A549 treated with dexamethasone at 1 μM for 4 hours (cell line): ENCODE measurements around the gene ENTR1. TPM values are rescaled to one million over a fixed set of nuclear protein-coding genes. Genes with fewer than 3 reads are reported as not detected.

Source experiments
- total RNA-seq: library from RNA; stranded (reverse); fragments of 200-300 nt; extraction: Qiagen RNA extraction; gene quantifications from 5 replicates; pipeline ENCODE4 v1.2.3, GENCODE V29; 2022

ENTR1 gene, protein sequence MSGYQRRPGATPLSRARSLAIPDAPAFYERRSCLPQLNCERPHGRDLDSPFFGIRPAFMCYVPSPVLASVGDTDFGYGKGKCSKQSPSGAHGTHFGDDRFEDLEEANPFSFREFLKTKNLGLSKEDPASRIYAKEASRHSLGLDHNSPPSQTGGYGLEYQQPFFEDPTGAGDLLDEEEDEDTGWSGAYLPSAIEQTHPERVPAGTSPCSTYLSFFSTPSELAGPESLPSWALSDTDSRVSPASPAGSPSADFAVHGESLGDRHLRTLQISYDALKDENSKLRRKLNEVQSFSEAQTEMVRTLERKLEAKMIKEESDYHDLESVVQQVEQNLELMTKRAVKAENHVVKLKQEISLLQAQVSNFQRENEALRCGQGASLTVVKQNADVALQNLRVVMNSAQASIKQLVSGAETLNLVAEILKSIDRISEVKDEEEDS
- total RNA-seq, result 54.6 to 74.1 TPM (median 66.9 TPM) in 5 replicates

DNA sequence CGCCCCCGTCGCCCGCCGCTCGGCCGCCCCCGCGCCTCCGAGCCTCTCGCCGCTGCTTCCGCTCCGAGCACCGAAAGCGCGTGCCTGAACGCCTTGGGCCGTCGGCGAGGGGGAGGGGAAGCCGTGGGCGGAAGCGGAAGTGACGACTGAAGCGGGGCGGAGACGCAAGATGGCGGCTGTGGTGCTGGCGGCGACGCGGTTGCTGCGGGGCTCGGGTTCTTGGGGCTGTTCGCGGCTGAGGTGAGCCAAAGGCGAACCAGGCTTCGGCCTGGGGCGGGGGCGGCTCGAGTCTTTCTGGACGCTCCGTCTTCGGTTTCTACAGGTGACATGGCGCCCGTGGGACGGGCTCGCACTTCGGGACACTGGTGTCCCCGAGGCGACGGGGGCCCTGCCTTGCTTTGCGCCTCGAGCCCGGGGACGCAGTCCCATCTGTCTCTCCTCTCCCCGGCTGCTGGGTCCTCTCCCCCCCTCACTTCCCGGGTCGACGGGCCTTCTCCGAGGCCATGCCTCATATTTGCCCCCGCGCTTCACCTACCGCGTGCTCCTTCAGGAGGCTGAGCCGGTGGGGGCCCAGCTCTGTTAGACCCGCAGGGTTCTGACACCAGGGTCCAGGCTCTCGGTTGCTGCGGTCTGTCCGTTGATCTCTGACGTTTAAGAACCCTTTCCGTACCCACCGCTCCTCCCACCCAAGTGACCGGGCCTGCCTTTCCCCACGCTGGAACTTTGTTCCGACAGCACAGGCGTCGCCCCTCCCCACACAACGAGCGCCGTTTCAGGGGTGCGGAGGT lies at the start of gene ENTR1, which contains the start of gene PMPCA:
ENTR1 (minus strand) TSS at position 115 of the 788 bp plus-strand sequence. CDS start 217 bp downstream, outside the sequence.
PMPCA (plus strand) TSS at position 159 of the 788 bp plus-strand sequence; CDS start at position 170, 11 bp downstream.

GRCh38 chr9:136439481-136440408 lies 29.3 kb upstream of the ENTR1 start, which contains the start of gene INPP5E:
Gene INPP5E, minus strand, starts transcription at chr9:136439845. Its CDS starts 426 bp downstream, at chr9:136439419.

GRCh38 chr9:136400038-136400834 lies 10.2 kb downstream of the ENTR1 start, which contains the start of gene SNAPC4:
Gene SNAPC4, minus strand, starts transcription at chr9:136400170. Its CDS starts 1,742 bp downstream, at chr9:136398428.

GRCh38 chr9:136373300-136374182 lies 36.9 kb downstream of the ENTR1 start, which contains the start of gene CARD9:
Gene CARD9, minus strand, starts transcription at chr9:136373669. Its CDS starts 1,591 bp downstream, at chr9:136372078.

GRCh38 chr9:136363106-136363948 lies 47.1 kb downstream of the ENTR1 start, which contains the start of gene DNLZ:
Gene DNLZ, minus strand, starts transcription at chr9:136363744. Its CDS starts 30 bp downstream, at chr9:136363714.

Other genes starting within 250 kb of the ENTR1 start
- gene LHX3, start 205.5 kb downstream of the ENTR1 start, total RNA-seq, result 0.05 to 0.13 TPM (median 0.11 TPM) in 5 replicates
- gene QSOX2, start 164.8 kb downstream of the ENTR1 start, total RNA-seq, result 21.5 to 28.5 TPM (median 26.5 TPM) in 5 replicates
- gene CCDC187, start 106.5 kb downstream of the ENTR1 start, total RNA-seq, result 0.01 TPM in 2 of 5 replicates, not detected in the others
- gene GPSM1, start 83.1 kb downstream of the ENTR1 start, total RNA-seq, result 8.7 to 15.4 TPM (median 13.6 TPM) in 5 replicates
- gene DNLZ, start 46.9 kb downstream of the ENTR1 start, total RNA-seq, result 22.8 to 34.8 TPM (median 31.4 TPM) in 5 replicates
- gene CARD9, start 36.9 kb downstream of the ENTR1 start, total RNA-seq, result 0.34 to 1.9 TPM (median 0.99 TPM) in 5 replicates
- gene SNAPC4, start 10.4 kb downstream of the ENTR1 start, total RNA-seq, result 8.3 to 13.0 TPM (median 11.6 TPM) in 5 replicates
- gene PMPCA, start within 50 bp of the ENTR1 start, total RNA-seq, result 74.1 to 88.5 TPM (median 86.2 TPM) in 5 replicates
- gene INPP5E, start 29.2 kb upstream of the ENTR1 start, total RNA-seq, result 11.2 to 21.3 TPM (median 18.1 TPM) in 5 replicates
- gene SEC16A, start 72.4 kb upstream of the ENTR1 start, total RNA-seq, result 44.7 to 63.5 TPM (median 63.0 TPM) in 5 replicates
- 6.5 to 13.7 TPM (median 13.2 TPM) in 5 replicates for gene NOTCH1, start 135.4 kb upstream of the ENTR1 start, total RNA-seq